H54 (cell line): ENCODE measurements around the gene ZNF536.
"Not testable (repeated sequence)": the region's sequence is repeated elsewhere in the genome, so short reads cannot be mapped to it uniquely, and the experiment has no call there.

Experiments used
- DNase-seq: peaks from one replicate; pipeline ENCODE4 v3.0.0; 2011; ENCODE audit warnings: low spot score, mixed read lengths; ENCODE audit not compliant: insufficient read length
- FAIRE-seq: peaks from 3 replicates; lab custom pipeline; 2011; peaks lifted over from hg19 to GRCh38; lab: Jason Lieb, UNC
- POLR2A ChIP-seq: IDR thresholded peaks from 2 replicates; pipeline ENCODE4 v1.6.1; 2011; ENCODE audit warnings: low read depth, mild to moderate bottlenecking, low read length

The ZNF536 gene

GRCh38 chr19:30393729-30394480 lies 21.7 kb downstream of the ZNF536 start:
- DNase-seq (no peak), FAIRE-seq (no peak)
- TF ChIP-seq POLR2A: no peak

GRCh38 chr19:30394481-30395151 lies 22.4 kb downstream of the ZNF536 start:
- no peak for TF ChIP-seq POLR2A
- DNase-seq (no peak), FAIRE-seq (no peak)

GRCh38 chr19:30395283-30395682 lies 23.1 kb downstream of the ZNF536 start:
- DNase-seq: no peak
- TF ChIP-seq POLR2A: no peak
- FAIRE-seq: no peak

GRCh38 chr19:30398539-30398938 lies 26.4 kb downstream of the ZNF536 start:
- not testable (repeated sequence) for FAIRE-seq, DNase-seq

- TF ChIP-seq POLR2A: no peak
- DNase-seq: no peak
- no peak for FAIRE-seq
These were observed 29.8 kb downstream of the ZNF536 start for GRCh38 chr19:30401956-30402355.

- DNase-seq: no peak
- no peak for FAIRE-seq
- no peak for TF ChIP-seq POLR2A
These were observed 30.4 kb downstream of the ZNF536 start for GRCh38 chr19:30402436-30403202.

GRCh38 chr19:30403203-30403985 lies 31.2 kb downstream of the ZNF536 start:
- no peak for DNase-seq
- no peak for FAIRE-seq
- TF ChIP-seq POLR2A: no peak

GRCh38 chr19:30406220-30407067 lies 34.3 kb downstream of the ZNF536 start:
- FAIRE-seq: no peak
- no peak for DNase-seq
- no peak for TF ChIP-seq POLR2A

GRCh38 chr19:30407068-30407709 lies 35.0 kb downstream of the ZNF536 start:
- FAIRE-seq (no peak), DNase-seq (no peak)
- TF ChIP-seq POLR2A: no peak

- no peak for TF ChIP-seq POLR2A
- FAIRE-seq: no peak
These were observed 36.6 kb downstream of the ZNF536 start for GRCh38 chr19:30408734-30409301.

GRCh38 chr19:30411714-30412113 lies 39.5 kb downstream of the ZNF536 start:
- FAIRE-seq: no peak
- TF ChIP-seq POLR2A: no peak
- DNase-seq: no peak

More at GRCh38 chr19:30408734-30409301, 36.6 kb downstream of the ZNF536 start:
- DNase-seq: no peak

GRCh38 chr19:30416375-30416774 lies 44.2 kb downstream of the ZNF536 start:
- FAIRE-seq (no peak), DNase-seq (no peak)
- TF ChIP-seq POLR2A: no peak

GRCh38 chr19:30417166-30417565 lies 45.0 kb downstream of the ZNF536 start:
- FAIRE-seq, DNase-seq: not testable (repeated sequence)
